HEK293T (cell line): ENCODE results near the gene IGF2BP3.

Experiments used
- ARNT ChIP-seq: fragments of 450-650 bp; IDR thresholded peaks from 2 replicates; pipeline ENCODE4 v1.6.1; 2017; ENCODE audit warnings: mild to moderate bottlenecking
- BHLHE40 ChIP-seq: fragments of 450-650 bp; IDR thresholded peaks from 2 replicates; pipeline ENCODE4 v1.6.1; 2016; ENCODE audit warnings: mild to moderate bottlenecking, moderate library complexity, borderline replicate concordance
- CTBP1 ChIP-seq: fragments of 450-650 bp; IDR thresholded peaks from 2 replicates; pipeline ENCODE4 v1.6.1; 2016; ENCODE audit warnings: borderline replicate concordance
- ELF4 ChIP-seq: fragments of 450-650 bp; IDR thresholded peaks from 2 replicates; pipeline ENCODE4 v1.6.1; 2017; ENCODE audit warnings: antibody characterized with exemption
- FOXK2 ChIP-seq: fragments of 450-650 bp; IDR thresholded peaks from 2 replicates; pipeline ENCODE4 v1.6.1; 2016; ENCODE audit warnings: mild to moderate bottlenecking
- FOXM1 ChIP-seq: fragments of 450-650 bp; IDR thresholded peaks from 2 replicates; pipeline ENCODE4 v1.6.1; 2017; ENCODE audit warnings: mild to moderate bottlenecking, borderline replicate concordance
- L3MBTL2 ChIP-seq: fragments of 450-650 bp; conservative IDR thresholded peaks from 2 replicates; pipeline ENCODE4 v1.6.1; 2016; ENCODE audit warnings: mild to moderate bottlenecking
- NFRKB ChIP-seq: fragments of 450-650 bp; IDR thresholded peaks from 2 replicates; pipeline ENCODE4 v1.6.1; 2016; ENCODE audit warnings: mild to moderate bottlenecking, moderate library complexity
- SP1 ChIP-seq: fragments of 450-650 bp; IDR thresholded peaks from 2 replicates; pipeline ENCODE4 v1.6.1; 2017
- SUZ12 ChIP-seq: fragments of 450-650 bp; IDR thresholded peaks from 2 replicates; pipeline ENCODE4 v1.6.1; 2016; ENCODE audit warnings: mild to moderate bottlenecking
- ZNF384 ChIP-seq: fragments of 450-650 bp; IDR thresholded peaks from 2 replicates; pipeline ENCODE4 v1.6.1; 2016
- TF ChIP-seq, protein P1 (sequence below): fragments of 450-650 bp; IDR thresholded peaks from 2 replicates; pipeline ENCODE4 v1.6.1; 2016

DNA sequence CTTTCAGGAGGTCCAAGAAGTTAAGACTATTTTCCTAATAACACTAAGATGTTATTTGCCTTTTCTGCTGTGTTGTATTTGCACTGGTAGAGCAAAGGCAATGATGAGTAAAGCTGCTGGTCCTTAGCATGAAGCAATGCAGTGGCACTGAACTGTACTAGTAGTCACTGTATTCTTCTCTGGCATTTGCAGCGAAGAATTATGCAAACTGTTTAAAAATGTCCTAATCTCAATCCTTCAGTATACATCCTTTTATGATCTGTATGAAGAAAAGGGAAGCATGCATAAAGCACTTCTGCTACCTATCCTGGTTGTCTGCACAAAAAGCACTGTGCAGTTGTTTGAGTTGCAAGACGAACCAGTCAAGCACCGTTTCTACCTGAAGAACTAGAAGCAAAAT is 20.4 kb downstream of the IGF2BP3 start:
- TF ChIP-seq CTBP1 = no peak
- TF ChIP-seq L3MBTL2 = no peak
- no peak for TF ChIP-seq SUZ12
- TF ChIP-seq SP1 = no peak
- no peak for TF ChIP-seq ZNF384
- no peak for TF ChIP-seq FOXM1
- no peak for TF ChIP-seq ELF4
- TF ChIP-seq ARNT = no peak
- TF ChIP-seq, protein P1, sequence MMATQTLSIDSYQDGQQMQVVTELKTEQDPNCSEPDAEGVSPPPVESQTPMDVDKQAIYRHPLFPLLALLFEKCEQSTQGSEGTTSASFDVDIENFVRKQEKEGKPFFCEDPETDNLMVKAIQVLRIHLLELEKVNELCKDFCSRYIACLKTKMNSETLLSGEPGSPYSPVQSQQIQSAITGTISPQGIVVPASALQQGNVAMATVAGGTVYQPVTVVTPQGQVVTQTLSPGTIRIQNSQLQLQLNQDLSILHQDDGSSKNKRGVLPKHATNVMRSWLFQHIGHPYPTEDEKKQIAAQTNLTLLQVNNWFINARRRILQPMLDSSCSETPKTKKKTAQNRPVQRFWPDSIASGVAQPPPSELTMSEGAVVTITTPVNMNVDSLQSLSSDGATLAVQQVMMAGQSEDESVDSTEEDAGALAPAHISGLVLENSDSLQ = no peak
- no peak for TF ChIP-seq BHLHE40
- no peak for TF ChIP-seq FOXK2
- no peak for TF ChIP-seq NFRKB
